ENCODE data around the gene TREML4.

TREML4 gene

GRCh38 chr6:41288030-41288753 is 60.0 kb downstream of the TREML4 start:
- DNase-seq = peak; percentile 94 to 97
